SK-N-SH (cell line): Measurements from ENCODE around the gene MALRD1. TPM values are rescaled to one million over a fixed set of nuclear protein-coding genes. Genes with fewer than 3 reads are reported as not detected.

Experiments used
- CTCF ChIA-PET: fragments of 300-600, 350-600 bp; formaldehyde crosslinking; extraction: SDS; loops from one replicate; lab custom pipeline; 2021; lab: Yijun Ruan, JAX
- POLR2A ChIA-PET: fragments of 350-600 bp; sonication (Branson Sonifier 250); formaldehyde crosslinking; extraction: SDS; loops from one replicate; lab custom pipeline; 2020; ENCODE audit warnings: antibody characterized with exemption, inconsistent platforms; lab: Yijun Ruan, JAX
- DNase-seq: peaks from one replicate; pipeline ENCODE4 v3.0.0; 2012
- H2AFZ ChIP-seq: fragments of 200-600 bp; sonication (generic); 2 replicates; pipeline ENCODE4 v1.8.1; 2016; ENCODE audit warnings: antibody characterized with exemption, mild to moderate bottlenecking, low read depth
- H3F3A ChIP-seq: fragments of 200-600 bp; sonication (generic); replicated peaks from 2 replicates; pipeline ENCODE3; 2016; ENCODE audit warnings: antibody characterized with exemption, mild to moderate bottlenecking; ENCODE audit not compliant: insufficient read depth
- H3K27ac ChIP-seq, 2 experiments: fragments of 200-500 bp in 1 of 2; fragments of 200-600 bp in 1 of 2; sonication (Bioruptor generic) in 1 of 2; sonication (generic), shearing (Covaris generic) in 1 of 2; 2 replicates each; pipeline versions ENCODE4 v1.5.1 to v1.6.1; 2014 to 2016; ENCODE audit warnings: low read depth in 2 of 2, inconsistent platforms in 1 of 2, low read length in 1 of 2, mild to moderate bottlenecking in 1 of 2, mixed read lengths in 1 of 2
- H3K27me3 ChIP-seq: fragments of 200-600 bp; sonication (generic), shearing (Covaris generic); 2 replicates; pipeline ENCODE4 v1.6.1; 2016; ENCODE audit warnings: mixed run types; ENCODE audit not compliant: insufficient read depth
- H3K36me3 ChIP-seq, 2 experiments: fragments of 200-500 bp in 1 of 2; fragments of 200-600 bp in 1 of 2; sonication (Bioruptor generic) in 1 of 2; sonication (generic) in 1 of 2; replicated peaks in 1 of 2; 2 replicates each; pipeline versions ENCODE3 to v1.5.1; 2014 to 2016; ENCODE audit warnings: low read length in 1 of 2, mild to moderate bottlenecking in 1 of 2; ENCODE audit not compliant: insufficient read depth in 2 of 2, control insufficient read depth in 1 of 2
- H3K4me1 ChIP-seq, 2 experiments: fragments of 200-500 bp in 1 of 2; fragments of 200-600 bp in 1 of 2; sonication (Bioruptor generic) in 1 of 2; sonication (generic), shearing (Covaris generic) in 1 of 2; 2 replicates each; pipeline versions ENCODE4 v1.5.1 to v1.6.1; 2014 to 2016; ENCODE audit warnings: low read depth in 1 of 2, low read length in 1 of 2, mixed run types in 1 of 2; ENCODE audit not compliant: insufficient read depth in 2 of 2, control insufficient read depth in 1 of 2
- H3K4me2 ChIP-seq: fragments of 200-600 bp; sonication (generic), shearing (Covaris generic); 2 replicates; pipeline ENCODE4 v1.6.1; 2017; ENCODE audit warnings: mixed run types
- H3K4me3 ChIP-seq, 2 experiments: fragments of 200-500 bp in 1 of 2; fragments of 200-600 bp in 1 of 2; sonication (Bioruptor generic) in 1 of 2; sonication (generic), shearing (Covaris generic) in 1 of 2; 2 replicates each; pipeline versions ENCODE4 v1.5.1 to v1.8.1; 2014 to 2016; ENCODE audit warnings: low read depth in 2 of 2, inconsistent platforms in 1 of 2, low read length in 1 of 2, mild to moderate bottlenecking in 1 of 2, mixed read lengths in 1 of 2, moderate library complexity in 1 of 2
- H3K79me2 ChIP-seq: fragments of 200-600 bp; sonication (generic); 2 replicates; pipeline ENCODE4 v1.8.1; 2017; ENCODE audit warnings: mild to moderate bottlenecking; ENCODE audit not compliant: insufficient read depth
- H3K9ac ChIP-seq: fragments of 200-600 bp; sonication (generic); 2 replicates; pipeline ENCODE4 v1.6.1; 2017; ENCODE audit warnings: mixed run types
- H3K9me2 ChIP-seq: fragments of 200-600 bp; sonication (generic); 2 replicates; pipeline ENCODE4 v1.6.1; 2017; ENCODE audit warnings: mixed run types
- H3K9me3 ChIP-seq: fragments of 200-600 bp; sonication (generic); 2 replicates; pipeline ENCODE4 v1.6.1; 2017; ENCODE audit warnings: mixed run types, mild to moderate bottlenecking, moderate library complexity
- H4K20me1 ChIP-seq: fragments of 200-600 bp; sonication (generic); 2 replicates; pipeline ENCODE4 v1.6.1; 2017; ENCODE audit warnings: mild to moderate bottlenecking, mixed run types; ENCODE audit not compliant: insufficient read depth
- ELF1 ChIP-seq: IDR thresholded peaks from 2 replicates; pipeline ENCODE4 v1.4.0; 2012
- EP300 ChIP-seq, 2 experiments: IDR thresholded peaks; 2 replicates each; pipeline versions ENCODE4 v1.4.0 to v1.6.1; 2012; ENCODE audit warnings: borderline replicate concordance in 1 of 2, low read depth in 1 of 2, low read length in 1 of 2
- EZH2phosphoT487 ChIP-seq: fragments of 200-600 bp; sonication (generic); IDR thresholded peaks from 2 replicates; pipeline ENCODE4 v1.6.1; 2017; ENCODE audit warnings: low read depth, mixed run types, mild to moderate bottlenecking, antibody characterized with exemption, moderate library complexity, borderline replicate concordance
- FOXJ3 ChIP-seq: sonication (generic); formaldehyde crosslinking; IDR thresholded peaks from 2 replicates; pipeline ENCODE4 v1.5.1; 2020; ENCODE audit warnings: mild to moderate bottlenecking, missing genetic modification reagents
- GABPA ChIP-seq: IDR thresholded peaks from 2 replicates; pipeline ENCODE4 v1.4.0; 2012; ENCODE audit warnings: low read depth, mild to moderate bottlenecking
- IRF3 ChIP-seq: fragments of 150-350 bp; IDR thresholded peaks from 2 replicates; pipeline ENCODE4 v1.6.1; 2016; ENCODE audit warnings: mild to moderate bottlenecking, low read depth, low read length
- MEF2A ChIP-seq: IDR thresholded peaks from 2 replicates; pipeline ENCODE4 v1.4.0; 2012; ENCODE audit warnings: low read depth, borderline replicate concordance
- MXI1 ChIP-seq: IDR thresholded peaks from 2 replicates; pipeline ENCODE4 v1.6.1; 2012; ENCODE audit warnings: mild to moderate bottlenecking, low read depth, low read length, improper control_type of control experiment
- NFIC ChIP-seq: IDR thresholded peaks from 2 replicates; pipeline ENCODE4 v1.4.0; 2012; ENCODE audit warnings: borderline replicate concordance
- NRF1 ChIP-seq: IDR thresholded peaks from 2 replicates; pipeline ENCODE4 v1.6.1; 2012; ENCODE audit warnings: low read depth, mild to moderate bottlenecking, low read length
- REST ChIP-seq: IDR thresholded peaks from 2 replicates; pipeline ENCODE4 v1.6.1; 2012; ENCODE audit warnings: mild to moderate bottlenecking, low read depth, low read length, moderate library complexity
- RFX5 ChIP-seq: IDR thresholded peaks from 2 replicates; pipeline ENCODE4 v1.6.1; 2012; ENCODE audit warnings: mild to moderate bottlenecking, improper control_type of control experiment, low read length
- RXRA ChIP-seq: IDR thresholded peaks from 2 replicates; pipeline ENCODE4 v1.4.0; 2012; ENCODE audit warnings: low read depth, mild to moderate bottlenecking, borderline replicate concordance
- SIN3A ChIP-seq: IDR thresholded peaks from 2 replicates; pipeline ENCODE4 v1.6.1; 2012; ENCODE audit warnings: low read depth, mild to moderate bottlenecking, low read length, moderate library complexity, borderline replicate concordance
- TAF1 ChIP-seq: IDR thresholded peaks from 2 replicates; pipeline ENCODE4 v1.6.1; 2012; ENCODE audit warnings: low read depth, mild to moderate bottlenecking, low read length, moderate library complexity, borderline replicate concordance
- TCF12 ChIP-seq: IDR thresholded peaks from 2 replicates; pipeline ENCODE4 v1.4.0; 2012
- USF2 ChIP-seq: fragments of 150-350 bp; IDR thresholded peaks from 2 replicates; pipeline ENCODE4 v1.6.1; 2017; ENCODE audit warnings: antibody characterized with exemption, low read length, low read depth, borderline replicate concordance
- YY1 ChIP-seq: IDR thresholded peaks from 2 replicates; pipeline ENCODE4 v1.4.0; 2012; ENCODE audit warnings: low read depth, mild to moderate bottlenecking
- WGBS: methylation state at CpG from one replicate; pipeline ENCODE4 v1.1.6; 2017; ENCODE audit warnings: low lambda C conversion rate; 5-methylcytosine and 5-hydroxymethylcytosine counted together
- polyA plus RNA-seq, 3 experiments: library from polyadenylated mRNA; depleted of rRNA; stranded (reverse); fragments of >200 nt; gene quantifications; 2 replicates each; pipeline ENCODE4 v1.2.3, GENCODE V29; 2012

The MALRD1 gene
- polyA plus RNA-seq, 1 of the 3 experiments (the other 2 are of a cell fraction): not detected

- no peak overlapping the region for H3K4me3 ChIP-seq
- no peaks in the 10 kb centered on the region for H3K9me2 ChIP-seq
- WGBS: 61% methylated on average over 3 of the region's 3 CpGs
- TF ChIP-seq RFX5 (no peak), MXI1 (no peak), IRF3 (no peak), TAF1 (no peak), EZH2phosphoT487 (no peak), SIN3A (no peak), MEF2A (no peak), REST (no peak), EP300 (IDR thresholded peaks at IDR 0.05; ENCODE audit: borderline replicate concordance in 1 of 2, low read depth in 1 of 2, low read length in 1 of 2) (no peak), GABPA (no peak)
- no peak for DNase-seq
- H2AFZ ChIP-seq: no peak overlapping the region
- CTCF ChIA-PET: no interaction called here
- H3K9ac ChIP-seq: no peak overlapping the region
- H3K27ac ChIP-seq: no peak overlapping the region
- no peak overlapping the region for H3K4me2 ChIP-seq
- no peaks in the 10 kb centered on the region for H3K9me3 ChIP-seq
- H3F3A ChIP-seq: no peaks in the 10 kb centered on the region
- POLR2A ChIA-PET: no interaction called here
- H3K4me1 ChIP-seq: no peaks in the 10 kb centered on the region
- H3K27me3 ChIP-seq: no peaks in the 10 kb centered on the region
- no peaks in the 10 kb centered on the region for H3K36me3 ChIP-seq
- H3K79me2 ChIP-seq: no peaks in the 10 kb centered on the region
- H4K20me1 ChIP-seq: no peaks in the 10 kb centered on the region
These were observed 708.3 kb downstream of the MALRD1 start for GRCh38 chr10:19756919-19757318.

- ChIA-PET CTCF (no interaction called here), POLR2A (no interaction called here)
- H3K27me3 ChIP-seq: no peaks in the 10 kb centered on the region
- no peaks in the 10 kb centered on the region for H3K79me2 ChIP-seq
- no peaks in the 10 kb centered on the region for H3F3A ChIP-seq
- no peaks in the 10 kb centered on the region for H3K9me2 ChIP-seq
- DNase-seq: no peak
- H3K27ac ChIP-seq: no peak overlapping the region
- H3K9ac ChIP-seq: no peak overlapping the region
- no peak overlapping the region for H3K4me3 ChIP-seq
- H2AFZ ChIP-seq: no peak overlapping the region
- no peak for TF ChIP-seq GABPA
- TF ChIP-seq EZH2phosphoT487: no peak
- no peak for TF ChIP-seq NRF1
- no peak for TF ChIP-seq USF2
- no peak for TF ChIP-seq TCF12
- no peak for TF ChIP-seq FOXJ3
- no peak for TF ChIP-seq IRF3
- TF ChIP-seq YY1: no peak
- no peak for TF ChIP-seq MEF2A
- TF ChIP-seq RXRA: no peak
- no peak for TF ChIP-seq SIN3A
- TF ChIP-seq ELF1: no peak
- no peak for TF ChIP-seq TAF1
- no peak for TF ChIP-seq NFIC
- H3K9me3 ChIP-seq: no peaks in the 10 kb centered on the region
- H3K36me3 ChIP-seq: no peaks in the 10 kb centered on the region
- no peak overlapping the region for H3K4me2 ChIP-seq
- no peaks in the 10 kb centered on the region for H4K20me1 ChIP-seq
- 42% methylated on average over 1 of the region's 1 CpG for WGBS
- H3K4me1 ChIP-seq: no peaks in the 10 kb centered on the region
These were observed 713.4 kb downstream of the MALRD1 start for GRCh38 chr10:19762026-19762425.
